NCI-H1436 treated with DMSO at 0.1 percent for 48 hours (cell line): ENCODE data around the gene JAKMIP1.
"Not testable (repeated sequence)": the region's sequence is repeated elsewhere in the genome, so short reads cannot be mapped to it uniquely, and the experiment has no call there.

ENCODE experiments used
- DNase-seq: peaks from one replicate; lab custom pipeline; 2025; lab: John Stamatoyannopoulos, UW

JAKMIP1 gene

GRCh38 chr4:6229095-6229494 is 28.7 kb upstream of the JAKMIP1 start:
- no peak for DNase-seq

- DNase-seq = no peak
Measured at GRCh38 chr4:6228158-6229067, 28.1 kb upstream of the JAKMIP1 start.

- DNase-seq = no peak
Measured at GRCh38 chr4:6227412-6228157, 27.2 kb upstream of the JAKMIP1 start.

GRCh38 chr4:6226506-6226905 is 26.2 kb upstream of the JAKMIP1 start:
- no peak for DNase-seq

GRCh38 chr4:6225469-6225868 is 25.1 kb upstream of the JAKMIP1 start:
- DNase-seq = no peak

- peak; percentile 2 for DNase-seq
Measured at GRCh38 chr4:6224735-6225134, 24.4 kb upstream of the JAKMIP1 start.

GRCh38 chr4:6222761-6223292 is 22.5 kb upstream of the JAKMIP1 start:
- no peak for DNase-seq

GRCh38 chr4:6221851-6222760 is 21.8 kb upstream of the JAKMIP1 start:
- no peak for DNase-seq

- DNase-seq = no peak
Measured at GRCh38 chr4:6221301-6221850, 21.0 kb upstream of the JAKMIP1 start.

GRCh38 chr4:6217716-6218381 is 17.5 kb upstream of the JAKMIP1 start:
- no peak for DNase-seq

GRCh38 chr4:6216588-6216987 is 16.2 kb upstream of the JAKMIP1 start:
- no peak for DNase-seq

- no peak for DNase-seq
Measured at GRCh38 chr4:6209921-6210320, 9.6 kb upstream of the JAKMIP1 start.

GRCh38 chr4:6209291-6209690 is 8.9 kb upstream of the JAKMIP1 start:
- not testable (repeated sequence) for DNase-seq

- DNase-seq = no peak
Measured at GRCh38 chr4:6208416-6208815, 8.1 kb upstream of the JAKMIP1 start.

GRCh38 chr4:6207602-6208001 is 7.3 kb upstream of the JAKMIP1 start:
- no peak for DNase-seq

GRCh38 chr4:6206771-6207290 is 6.5 kb upstream of the JAKMIP1 start:
- DNase-seq = no peak

- DNase-seq = no peak
Measured at GRCh38 chr4:6205973-6206372, 5.6 kb upstream of the JAKMIP1 start.

GRCh38 chr4:6205567-6205931 is 5.2 kb upstream of the JAKMIP1 start:
- no peak for DNase-seq

- no peak for DNase-seq
Measured at GRCh38 chr4:6204871-6205566, 4.7 kb upstream of the JAKMIP1 start.

- DNase-seq = no peak
Measured at GRCh38 chr4:6204098-6204497, 3.7 kb upstream of the JAKMIP1 start.
